Cardiac muscle cell (in vitro differentiated cells and primary cell): ENCODE data around the gene CYGB. TPM values are rescaled to one million over a fixed set of nuclear protein-coding genes. Genes with fewer than 3 reads are reported as not detected.
A peak's percentile ranks its signal among the peaks of the same experiment; 100 is the strongest.

ENCODE experiments used
- DNase-seq, 2 donors: peaks; one replicate each; pipeline versions ENCODE4 v3.0.0 to v3.0.0-alpha.2; 2010 to 2017; ENCODE audit warnings: low read depth in 1 of 2, low spot score in 1 of 2
- H3K27ac ChIP-seq: fragments of 200-600 bp; sonication (generic); 2 replicates; pipeline ENCODE4 v1.5.1; 2016
- H3K27me3 ChIP-seq: fragments of 200-600 bp; sonication (generic); 2 replicates; pipeline ENCODE4 v1.6.0; 2016; ENCODE audit warnings: control low read depth
- H3K36me3 ChIP-seq: fragments of 200-600 bp; sonication (generic); 2 replicates; pipeline ENCODE4 v1.5.1; 2016; ENCODE audit warnings: control low read depth
- H3K4me1 ChIP-seq: fragments of 200-600 bp; sonication (generic); 2 replicates; pipeline ENCODE4 v1.8.1; 2017; ENCODE audit warnings: low read depth, mild to moderate bottlenecking, mixed run types
- H3K4me3 ChIP-seq: fragments of 200-600 bp; sonication (generic); 2 replicates; pipeline ENCODE4 v1.5.1; 2016; ENCODE audit warnings: mild to moderate bottlenecking
- H3K9me3 ChIP-seq: fragments of 200-600 bp; sonication (generic); 2 replicates; pipeline ENCODE4 v1.5.1; 2017; ENCODE audit warnings: low read depth, mild to moderate bottlenecking, control low read depth
- CTCF ChIP-seq: IDR thresholded peaks from 2 replicates; pipeline ENCODE4 v1.5.1; 2012; ENCODE audit warnings: low read depth, mild to moderate bottlenecking, low read length
- polyA plus RNA-seq: library from polyadenylated mRNA; unstranded; fragments of >200 nt; fragmentation: Nextera tagmentation; extraction: Ambion mirVana; gene quantifications from 2 replicates; pipeline ENCODE4 v1.2.1, GENCODE V29; 2016
- total RNA-seq: library from RNA; depleted of rRNA; stranded (reverse); fragments of >200 nt; gene quantifications from 2 replicates; pipeline ENCODE4 v1.2.3, GENCODE V29; 2016

Gene CYGB
- total and polyA plus RNA-seq, 2 experiments from 2014 or later = 7.4 to 11.9 TPM

GRCh38 chr17:76498876-76499251, 38.6 kb downstream of the CYGB start:
- Histone ChIP-seq H3K27me3 (no peaks in the 10 kb centered on the region), H3K9me3 (no peaks in the 10 kb centered on the region), H3K4me1 (peaks cover 20% of the 10 kb centered on the region), H3K4me3 (no peak overlapping the region), H3K27ac (peak overlapping the region; percentile 72), H3K36me3 (no peaks in the 10 kb centered on the region)
- TF ChIP-seq CTCF = no peak
- DNase-seq = no peak

- Histone ChIP-seq H3K9me3 (no peaks in the 10 kb centered on the region), H3K27ac (peak overlapping the region; percentile 72), H3K4me3 (no peak overlapping the region), H3K36me3 (no peaks in the 10 kb centered on the region), H3K4me1 (peaks cover 20% of the 10 kb centered on the region), H3K27me3 (no peaks in the 10 kb centered on the region)
- DNase-seq = peak; percentile 64 to 90
- no peak for TF ChIP-seq CTCF
These were observed 39.3 kb downstream of the CYGB start for GRCh38 chr17:76497979-76498875.

- H3K36me3 ChIP-seq = no peaks in the 10 kb centered on the region
- H3K4me3 ChIP-seq = no peak overlapping the region
- no peak for TF ChIP-seq CTCF
- H3K9me3 ChIP-seq = no peaks in the 10 kb centered on the region
- no peaks in the 10 kb centered on the region for H3K27me3 ChIP-seq
- H3K27ac ChIP-seq = peak overlapping the region; percentile 72
- peaks cover 20% of the 10 kb centered on the region for H3K4me1 ChIP-seq
- no peak for DNase-seq
These were observed 39.9 kb downstream of the CYGB start for GRCh38 chr17:76497699-76497978.

GRCh38 chr17:76496464-76496863, 41.0 kb downstream of the CYGB start:
- H3K36me3 ChIP-seq = no peaks in the 10 kb centered on the region
- H3K27ac ChIP-seq = no peak overlapping the region
- no peak for TF ChIP-seq CTCF
- H3K9me3 ChIP-seq = no peaks in the 10 kb centered on the region
- DNase-seq = no peak
- H3K27me3 ChIP-seq = no peaks in the 10 kb centered on the region
- no peak overlapping the region for H3K4me3 ChIP-seq
- peaks cover 13% of the 10 kb centered on the region for H3K4me1 ChIP-seq

GRCh38 chr17:76495663-76496400, 41.7 kb downstream of the CYGB start:
- Histone ChIP-seq H3K27ac (no peak overlapping the region), H3K4me1 (peaks cover 13% of the 10 kb centered on the region), H3K27me3 (no peaks in the 10 kb centered on the region), H3K4me3 (no peak overlapping the region), H3K9me3 (no peaks in the 10 kb centered on the region), H3K36me3 (no peaks in the 10 kb centered on the region)
- TF ChIP-seq CTCF = no peak
- DNase-seq = no peak
